ENCODE results near the gene ASB2. TPM values are rescaled to one million over a fixed set of nuclear protein-coding genes. Genes with fewer than 3 reads are reported as not detected.

Gene ASB2
- total RNA-seq, 1 experiment from 2014 or later, result 0.35 TPM

GRCh38 chr14:93956514-93957332, 19.6 kb downstream of the ASB2 start:
- Histone ChIP-seq H3K56ac (ENCODE audit: insufficient read length, low read depth, low read length) (no peak overlapping the region), H3K27me3 (ENCODE audit: insufficient read depth, low read length) (no peaks in the 10 kb centered on the region), H4K91ac (ENCODE audit: insufficient read length, low read depth, low read length) (no peak overlapping the region), H3K4me2 (ENCODE audit: insufficient read depth, insufficient read length, low read length) (no peak overlapping the region), H2BK15ac (ENCODE audit: low read depth, low read length) (no peak overlapping the region), H3K79me2 (ENCODE audit: insufficient read depth, low read length) (no peaks in the 10 kb centered on the region), H3K27ac (ENCODE audit: insufficient read length, low read depth, low read length) (no peak overlapping the region), H3K14ac (ENCODE audit: insufficient read depth, low read length) (no peak overlapping the region; the same call in 1 of the 2 replicates), H2BK12ac (ENCODE audit: insufficient read length, low read depth, low read length) (no peak overlapping the region), H3K18ac (ENCODE audit: insufficient read length, low read depth, low read length) (no peak overlapping the region), H3T11ph (ENCODE audit: low read length) (no peak overlapping the region), H4K20me1 (ENCODE audit: control insufficient read depth, insufficient read depth, insufficient read length) (no peaks in the 10 kb centered on the region), H2BK120ac (ENCODE audit: low read depth, low read length, poor library complexity, severe bottlenecking) (no peak overlapping the region), H4K5ac (ENCODE audit: insufficient read length, low read depth, low read length) (no peak overlapping the region), H3K4me1 (ENCODE audit: insufficient read depth, low read length) (no peaks in the 10 kb centered on the region; the same call in 1 of the 2 replicates), H3K9ac (ENCODE audit: extremely low read depth, insufficient read length, low read length) (no peak overlapping the region), H2AFZ (ENCODE audit: low read length) (no peak overlapping the region), H3K79me1 (ENCODE audit: insufficient read depth, low read depth, low read length, poor library complexity, severe bottlenecking) (no peaks in the 10 kb centered on the region), H4K8ac (replicated peaks; ENCODE audit: insufficient read length, low read depth, low read length) (no peak overlapping the region), H3K23ac (ENCODE audit: insufficient read length, low read depth, low read length) (no peak overlapping the region), H2BK20ac (ENCODE audit: low read depth, low read length, poor library complexity, severe bottlenecking) (no peak overlapping the region), H2AK5ac (ENCODE audit: insufficient read length, low read length) (no peak overlapping the region), H3K9me3 (ENCODE audit: control insufficient read depth, low read depth, low read length) (no peaks in the 10 kb centered on the region), H3K4ac (ENCODE audit: low read depth, low read length) (no peak overlapping the region), H2BK5ac (ENCODE audit: insufficient read length, low read length) (no peak overlapping the region), H3K23me2 (ENCODE audit: insufficient read length, low read depth, low read length, poor library complexity, severe bottlenecking) (no peaks in the 10 kb centered on the region)
- H3K4me1 Mint-ChIP-seq, result peaks cover 42 to 45% of the 10 kb centered on the region in 2 experiments
- H3K9me3 Mint-ChIP-seq, result no peaks in the 10 kb centered on the region; a peak in 1 of 5 replicates
- no peaks in the 10 kb centered on the region; the same call in none of the 2 replicates for H3K27me3 Mint-ChIP-seq (ENCODE audit: low read depth)
- no peak for TF ChIP-seq CTCF (conservative IDR thresholded peaks at IDR 0.05)
- no peak for DNase-seq
- WGBS (ENCODE audit: extremely low coverage, insufficient read length, low lambda C conversion rate), result no CpG with 5 or more reads among the region's 14 CpGs
- no peak overlapping the region for H3K4me3 Mint-ChIP-seq
- H3K27ac Mint-ChIP-seq, result no peak overlapping the region
- H3K36me3 Mint-ChIP-seq (ENCODE audit: insufficient read depth in 1 of 3, low read depth in 3 of 3), result no peaks in the 10 kb centered on the region
